Muscle layer of colon (tissue), 2 donors: ENCODE data around the gene CXXC4.

Experiments used
- H3K27ac ChIP-seq: one replicate; pipeline ENCODE4 v1.7.0; 2013; ENCODE audit warnings: low read depth, mild to moderate bottlenecking, low read length, moderate library complexity
- H3K27me3 ChIP-seq, 2 donors: one replicate each; pipeline ENCODE4 v1.7.0; 2013; ENCODE audit warnings: low read length in 2 of 2, mild to moderate bottlenecking in 2 of 2; ENCODE audit not compliant: insufficient read depth in 2 of 2, control insufficient read depth in 1 of 2
- H3K36me3 ChIP-seq: one replicate; pipeline ENCODE4 v1.7.0; 2013; ENCODE audit warnings: mild to moderate bottlenecking, low read length; ENCODE audit not compliant: insufficient read depth
- H3K4me1 ChIP-seq: one replicate; pipeline ENCODE4 v1.7.0; 2013; ENCODE audit warnings: mild to moderate bottlenecking, low read length; ENCODE audit not compliant: insufficient read depth
- H3K4me3 ChIP-seq, 2 donors: one replicate each; pipeline ENCODE4 v1.7.0; 2013; ENCODE audit warnings: low read length in 2 of 2, low read depth in 1 of 2, mild to moderate bottlenecking in 1 of 2, moderate library complexity in 1 of 2
- H3K9ac ChIP-seq: one replicate; pipeline ENCODE4 v1.7.0; 2013; ENCODE audit warnings: low read length
- H3K9me3 ChIP-seq: one replicate; pipeline ENCODE4 v1.7.0; 2013; ENCODE audit warnings: mild to moderate bottlenecking, low read length
- donor health status: abdominal sarcoma.
- donor health status: Adenocarcinoma of cecum.

The CXXC4 gene

DNA sequence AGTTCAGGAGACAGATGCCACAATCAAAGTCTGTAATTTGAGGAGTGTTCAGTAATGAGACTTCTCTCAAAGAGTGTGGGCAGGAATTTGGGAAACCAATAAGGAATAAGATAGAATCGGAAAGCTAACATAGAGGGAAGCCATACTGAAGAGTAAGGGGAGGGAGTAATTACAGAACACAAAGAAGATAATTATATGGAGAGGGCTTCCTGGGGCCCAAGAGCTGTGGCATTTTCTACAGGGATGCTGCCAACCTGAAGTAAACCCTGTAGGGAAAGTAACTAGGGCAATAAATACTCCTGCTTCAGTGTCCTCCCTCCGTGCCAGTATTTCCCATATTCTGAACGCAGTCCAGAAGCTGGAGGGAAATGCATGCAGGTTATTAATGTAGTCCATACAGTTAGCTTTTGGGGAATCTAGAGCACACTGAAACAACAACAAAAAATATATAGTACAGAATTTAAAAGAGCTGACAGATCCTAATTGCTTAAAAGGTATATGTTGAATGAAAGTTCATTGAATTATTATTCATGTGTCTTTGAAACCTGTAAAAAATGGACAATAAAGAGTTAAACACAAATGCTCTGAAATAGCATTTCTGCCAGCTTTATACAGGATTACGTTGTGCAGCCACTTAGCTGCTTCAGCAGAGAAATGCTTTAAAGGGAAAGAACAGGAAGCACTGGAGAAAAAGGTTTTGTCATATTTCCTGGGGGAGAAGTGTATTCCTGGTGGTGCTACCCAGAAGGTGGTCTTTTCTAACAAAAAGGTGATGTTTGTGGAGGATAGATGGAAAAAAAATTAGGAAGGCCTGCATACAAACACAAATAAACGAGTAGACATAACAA is 48.0 kb downstream of the CXXC4 start:
- Histone ChIP-seq H3K4me3 (no peak overlapping the region), H3K4me1 (no peaks in the 10 kb centered on the region), H3K9ac (no peak overlapping the region), H3K9me3 (no peaks in the 10 kb centered on the region), H3K27ac (no peak overlapping the region), H3K36me3 (no peaks in the 10 kb centered on the region), H3K27me3 (no peaks in the 10 kb centered on the region)

DNA sequence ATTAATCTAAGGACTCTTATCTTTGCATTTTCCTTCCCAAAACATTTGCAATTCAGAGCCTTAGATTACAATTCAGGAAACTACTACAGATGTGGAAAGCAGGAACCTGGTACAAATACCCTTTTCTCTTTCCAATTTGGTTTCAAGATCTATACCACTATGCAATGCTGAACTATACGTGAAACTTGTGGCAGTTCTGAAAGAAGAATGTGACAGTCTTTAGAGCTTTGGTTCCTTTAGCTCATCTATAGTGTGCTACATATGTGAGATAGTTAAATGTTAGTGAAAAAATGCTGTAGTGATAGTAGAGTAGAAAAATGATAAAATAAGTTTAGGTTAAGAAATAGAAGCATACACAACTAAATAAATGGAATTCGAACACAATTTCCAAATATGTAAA is 50.0 kb downstream of the CXXC4 start:
- Histone ChIP-seq H3K36me3 (no peaks in the 10 kb centered on the region), H3K27me3 (no peaks in the 10 kb centered on the region), H3K27ac (no peak overlapping the region), H3K9ac (no peak overlapping the region), H3K9me3 (no peaks in the 10 kb centered on the region), H3K4me3 (no peak overlapping the region), H3K4me1 (no peaks in the 10 kb centered on the region)

DNA sequence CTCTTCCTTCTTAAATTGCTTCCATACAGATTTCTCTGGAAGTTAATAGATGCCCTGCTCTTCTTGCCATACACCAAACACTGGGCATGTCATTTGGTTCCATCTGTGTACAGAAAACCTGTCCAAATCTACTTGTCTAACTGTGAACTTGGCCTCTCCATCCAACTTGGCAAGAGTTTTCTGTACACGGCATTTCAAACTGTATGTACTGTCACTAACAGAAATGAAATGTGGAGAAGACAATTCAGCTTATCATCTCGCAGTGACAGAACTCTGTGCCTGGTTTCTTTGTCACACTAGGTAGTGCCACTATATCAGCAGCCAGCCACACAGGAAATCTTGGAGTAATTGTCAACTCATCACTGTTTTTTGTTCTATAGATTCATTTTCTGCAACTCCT is 58.2 kb downstream of the CXXC4 start:
- Histone ChIP-seq H3K4me3 (no peak overlapping the region), H3K27me3 (no peaks in the 10 kb centered on the region), H3K27ac (no peak overlapping the region), H3K9ac (no peak overlapping the region), H3K9me3 (no peaks in the 10 kb centered on the region), H3K4me1 (no peaks in the 10 kb centered on the region), H3K36me3 (no peaks in the 10 kb centered on the region)

DNA sequence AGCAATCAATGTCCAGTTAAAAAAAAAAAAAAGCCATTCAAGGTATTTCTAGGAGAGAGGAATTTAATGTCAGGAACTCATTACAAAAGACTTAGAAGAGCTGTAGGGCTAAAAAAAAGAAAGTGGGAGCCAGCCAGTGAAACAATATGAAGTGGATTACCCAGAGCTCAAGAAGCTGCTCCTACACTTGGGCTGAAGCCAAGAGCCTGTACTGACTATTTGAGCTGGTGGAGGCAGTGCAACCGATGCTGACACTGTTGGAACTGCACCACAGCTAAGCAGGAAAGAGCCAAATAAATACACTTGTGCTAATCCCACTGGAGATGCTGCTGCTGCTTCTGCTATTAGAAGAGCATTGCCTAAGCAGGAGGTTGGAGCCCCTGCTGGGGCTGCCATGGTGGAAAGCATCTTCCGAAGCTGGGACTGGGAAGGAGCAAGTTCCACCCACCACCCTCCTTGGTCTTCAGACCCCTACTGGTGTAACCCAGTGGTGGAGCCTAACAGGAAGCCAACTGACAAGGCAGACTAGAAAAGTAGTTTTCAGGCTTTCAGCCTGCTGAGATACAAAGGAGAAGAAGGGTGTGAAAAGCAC is 65.4 kb downstream of the CXXC4 start:
- Histone ChIP-seq H3K9ac (no peak overlapping the region), H3K4me1 (no peaks in the 10 kb centered on the region), H3K4me3 (no peak overlapping the region), H3K9me3 (no peaks in the 10 kb centered on the region), H3K36me3 (no peaks in the 10 kb centered on the region), H3K27ac (no peak overlapping the region), H3K27me3 (no peaks in the 10 kb centered on the region)

DNA sequence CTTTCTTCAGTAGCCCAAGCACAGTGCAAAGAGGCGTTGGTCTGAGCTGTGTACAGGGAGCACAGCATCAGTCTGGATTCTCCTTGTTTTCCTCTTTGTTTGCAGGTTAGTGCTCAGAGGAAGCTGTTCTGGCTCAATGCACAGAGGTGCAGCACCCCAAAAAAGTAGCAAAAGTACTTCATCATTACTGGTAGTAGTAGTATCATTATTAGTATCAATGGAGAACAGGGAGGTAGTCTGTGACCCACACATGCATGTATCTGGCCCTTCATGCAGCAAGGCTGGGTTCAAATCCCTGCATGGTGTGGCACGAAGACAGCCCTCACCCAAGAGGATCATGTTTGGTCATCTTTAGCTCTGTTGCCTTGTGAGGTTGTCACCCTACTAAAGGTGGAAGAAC is 68.7 kb downstream of the CXXC4 start:
- Histone ChIP-seq H3K4me3 (no peak overlapping the region), H3K27me3 (no peaks in the 10 kb centered on the region), H3K27ac (no peak overlapping the region), H3K4me1 (no peaks in the 10 kb centered on the region), H3K9ac (no peak overlapping the region), H3K36me3 (no peaks in the 10 kb centered on the region), H3K9me3 (no peaks in the 10 kb centered on the region)

DNA sequence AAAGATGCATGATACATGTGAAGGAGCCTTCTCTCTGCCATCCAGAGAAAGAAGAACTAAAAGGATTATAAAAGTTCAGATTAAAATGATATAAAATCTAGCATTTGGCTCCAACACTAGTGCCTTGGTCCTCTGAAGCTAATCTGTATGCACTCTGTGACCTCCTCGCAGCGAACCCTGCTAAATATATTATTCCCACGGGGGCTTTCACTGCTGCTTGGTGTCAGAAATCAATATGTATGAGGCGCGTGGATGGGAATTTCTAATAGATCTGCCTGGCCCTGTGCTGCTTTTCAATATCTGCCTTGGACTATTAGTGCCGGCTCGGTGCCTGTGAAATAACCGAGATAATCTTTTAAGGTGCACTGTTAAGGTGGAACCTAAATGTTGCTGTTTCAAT is 69.7 kb downstream of the CXXC4 start:
- Histone ChIP-seq H3K9me3 (no peaks in the 10 kb centered on the region), H3K4me3 (peak overlapping the region; percentile 31 to 54), H3K9ac (peak overlapping the region; percentile 16)

DNA sequence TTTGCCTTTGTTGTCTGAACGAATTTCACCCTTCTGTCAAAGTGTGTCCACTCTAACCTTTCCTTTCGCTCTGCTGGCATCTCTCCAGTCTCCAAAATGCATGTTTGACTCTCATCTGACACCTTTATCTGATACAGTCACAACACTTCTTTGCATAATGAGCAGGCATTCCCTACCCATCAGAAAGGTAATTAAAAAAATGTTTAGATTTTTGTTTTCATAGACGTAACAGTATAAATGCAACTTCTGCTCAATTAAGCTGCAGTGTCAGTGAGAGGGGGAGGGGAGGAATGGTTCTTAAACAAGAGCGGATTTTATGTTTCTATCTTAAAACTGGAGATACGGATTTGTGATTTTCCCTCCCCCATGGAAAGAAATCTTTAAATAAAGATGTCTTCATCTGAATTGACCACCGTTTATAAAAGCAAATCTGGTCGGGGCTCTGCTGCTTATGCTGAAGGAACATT is 70.2 kb downstream of the CXXC4 start:
- no peak overlapping the region for H3K27ac ChIP-seq
- H3K36me3 ChIP-seq: no peaks in the 10 kb centered on the region
- peak overlapping the region; percentile 31 to 54 for H3K4me3 ChIP-seq
- no peaks in the 10 kb centered on the region for H3K4me1 ChIP-seq
- no peaks in the 10 kb centered on the region for H3K27me3 ChIP-seq
- no peaks in the 10 kb centered on the region for H3K9me3 ChIP-seq
- H3K9ac ChIP-seq: peak overlapping the region; percentile 16

More for the DNA sequence above, 69.7 kb downstream of the CXXC4 start:
- no peaks in the 10 kb centered on the region for H3K36me3 ChIP-seq
- no peaks in the 10 kb centered on the region for H3K4me1 ChIP-seq
- H3K27me3 ChIP-seq: no peaks in the 10 kb centered on the region
- H3K27ac ChIP-seq: no peak overlapping the region

DNA sequence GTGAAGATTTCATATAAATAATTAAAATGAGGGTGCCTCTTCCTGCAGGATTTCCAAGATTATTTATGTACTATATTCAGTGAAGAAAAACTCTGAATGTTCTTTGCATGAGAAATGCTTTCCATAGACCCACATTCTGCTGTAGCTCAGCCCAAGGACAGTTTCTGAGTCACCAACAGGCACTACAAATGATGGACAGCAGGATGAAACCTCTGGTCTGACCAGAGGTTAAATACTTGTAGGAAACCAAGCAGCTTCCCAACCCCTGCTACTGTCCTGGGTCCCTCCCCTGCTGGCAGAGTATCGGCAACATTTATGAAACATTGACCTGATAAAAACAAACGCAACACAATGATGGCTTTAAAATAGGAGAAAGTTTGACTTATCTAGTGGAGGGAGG is 73.1 kb downstream of the CXXC4 start:
- H3K27me3 ChIP-seq: no peaks in the 10 kb centered on the region
- no peak overlapping the region for H3K27ac ChIP-seq
- no peak overlapping the region for H3K4me3 ChIP-seq
- H3K9ac ChIP-seq: no peak overlapping the region
- H3K36me3 ChIP-seq: no peaks in the 10 kb centered on the region
- no peaks in the 10 kb centered on the region for H3K4me1 ChIP-seq
- no peaks in the 10 kb centered on the region for H3K9me3 ChIP-seq

DNA sequence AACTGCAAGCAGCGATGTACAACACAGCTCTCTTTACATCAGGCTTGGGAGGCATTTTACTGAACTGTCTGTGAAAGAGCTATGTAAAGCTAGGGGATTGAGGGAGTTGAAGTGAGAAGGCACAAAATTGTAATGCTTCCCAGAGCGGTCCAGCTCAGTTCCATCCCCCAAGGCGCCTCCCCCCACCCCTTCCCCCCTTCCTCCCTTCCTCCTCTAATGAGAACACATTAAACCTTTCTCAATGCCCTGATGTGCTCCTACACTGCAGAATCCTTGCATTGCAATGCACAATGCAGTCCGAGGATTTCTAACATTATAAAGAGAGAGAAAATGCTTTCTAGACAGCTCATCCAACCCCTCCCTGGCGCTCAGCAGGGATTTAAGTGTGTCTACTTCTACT is 73.9 kb downstream of the CXXC4 start:
- no peaks in the 10 kb centered on the region for H3K4me1 ChIP-seq
- no peak overlapping the region for H3K4me3 ChIP-seq
- H3K27ac ChIP-seq: no peak overlapping the region

More for the DNA sequence above, 73.9 kb downstream of the CXXC4 start:
- no peak overlapping the region for H3K9ac ChIP-seq
- no peaks in the 10 kb centered on the region for H3K27me3 ChIP-seq
- no peaks in the 10 kb centered on the region for H3K9me3 ChIP-seq
- H3K36me3 ChIP-seq: no peaks in the 10 kb centered on the region
